ENCODE results near the gene SUMO3.
"Not testable (repeated sequence)": the region's sequence is repeated elsewhere in the genome, so short reads cannot be mapped to it uniquely, and the experiment has no call there.

Gene SUMO3

GRCh38 chr21:44846485-44847260 lies 28.8 kb upstream of the SUMO3 start:
- DNase-seq = no peak

GRCh38 chr21:44846224-44846484 lies 28.3 kb upstream of the SUMO3 start:
- DNase-seq = no peak

- DNase-seq = peak; percentile 26
Measured at GRCh38 chr21:44845418-44846223, 27.8 kb upstream of the SUMO3 start.

- no peak for DNase-seq
Measured at GRCh38 chr21:44844256-44844655, 26.4 kb upstream of the SUMO3 start.

GRCh38 chr21:44842721-44843445 lies 25.0 kb upstream of the SUMO3 start:
- DNase-seq = no peak

GRCh38 chr21:44842087-44842486 lies 24.2 kb upstream of the SUMO3 start:
- DNase-seq = no peak

GRCh38 chr21:44840771-44841170 lies 22.9 kb upstream of the SUMO3 start:
- DNase-seq = no peak

GRCh38 chr21:44838951-44839350 lies 21.1 kb upstream of the SUMO3 start:
- no peak for DNase-seq

GRCh38 chr21:44838039-44838895 lies 20.4 kb upstream of the SUMO3 start:
- DNase-seq = no peak

- DNase-seq = no peak
Measured at GRCh38 chr21:44837537-44837936, 19.7 kb upstream of the SUMO3 start.

- no peak for DNase-seq
Measured at GRCh38 chr21:44836666-44837471, 19.0 kb upstream of the SUMO3 start.

GRCh38 chr21:44836349-44836665 lies 18.4 kb upstream of the SUMO3 start:
- no peak for DNase-seq

GRCh38 chr21:44835647-44835973 lies 17.7 kb upstream of the SUMO3 start:
- no peak for DNase-seq

- no peak for DNase-seq
Measured at GRCh38 chr21:44834951-44835646, 17.2 kb upstream of the SUMO3 start.

GRCh38 chr21:44834231-44834950 lies 16.5 kb upstream of the SUMO3 start:
- DNase-seq = no peak

- DNase-seq = no peak
Measured at GRCh38 chr21:44833663-44834062, 15.8 kb upstream of the SUMO3 start.

- DNase-seq = not testable (repeated sequence)
Measured at GRCh38 chr21:44832516-44833255, 14.8 kb upstream of the SUMO3 start.

GRCh38 chr21:44831227-44831860 lies 13.5 kb upstream of the SUMO3 start:
- DNase-seq = no peak

GRCh38 chr21:44829507-44830092 lies 11.7 kb upstream of the SUMO3 start:
- no peak for DNase-seq

Data from GOT3 (cell line).